ENCODE results near the gene CTNND2.

DNA sequence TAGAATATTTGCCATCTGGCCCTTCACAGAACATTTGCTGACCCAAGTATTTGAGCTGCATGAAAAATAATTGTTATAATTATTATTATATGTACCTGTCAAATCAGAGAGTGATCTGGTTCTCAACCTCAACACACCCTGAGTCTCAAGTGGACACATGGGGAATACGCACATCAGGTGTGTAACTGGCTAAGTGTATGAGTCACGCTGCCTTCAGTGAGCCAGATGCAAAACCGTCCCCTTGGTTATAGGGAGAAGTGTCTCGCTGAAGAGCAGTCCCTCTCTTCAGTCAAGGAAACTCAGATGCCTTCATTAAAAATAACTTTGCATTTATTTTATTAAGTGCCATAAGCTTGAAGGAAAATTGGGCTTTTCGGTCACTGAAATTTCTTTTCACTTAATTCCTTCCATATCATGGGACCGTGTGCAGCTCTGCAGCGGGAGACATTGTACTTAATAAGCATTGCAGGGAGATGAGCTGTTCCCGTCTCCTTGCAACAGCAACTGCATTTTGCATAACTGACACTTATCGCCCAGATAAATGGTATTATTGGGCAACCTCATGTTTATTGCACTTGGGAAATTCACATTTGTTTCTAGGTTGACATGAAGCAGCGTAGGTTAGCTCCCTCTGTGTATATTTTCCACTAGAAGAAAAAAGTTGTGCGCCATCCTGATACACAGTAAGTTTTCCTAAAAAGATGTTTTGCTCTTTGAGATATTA is 630.9 kb downstream of the CTNND2 start:
- TF ChIP-seq, protein P1, sequence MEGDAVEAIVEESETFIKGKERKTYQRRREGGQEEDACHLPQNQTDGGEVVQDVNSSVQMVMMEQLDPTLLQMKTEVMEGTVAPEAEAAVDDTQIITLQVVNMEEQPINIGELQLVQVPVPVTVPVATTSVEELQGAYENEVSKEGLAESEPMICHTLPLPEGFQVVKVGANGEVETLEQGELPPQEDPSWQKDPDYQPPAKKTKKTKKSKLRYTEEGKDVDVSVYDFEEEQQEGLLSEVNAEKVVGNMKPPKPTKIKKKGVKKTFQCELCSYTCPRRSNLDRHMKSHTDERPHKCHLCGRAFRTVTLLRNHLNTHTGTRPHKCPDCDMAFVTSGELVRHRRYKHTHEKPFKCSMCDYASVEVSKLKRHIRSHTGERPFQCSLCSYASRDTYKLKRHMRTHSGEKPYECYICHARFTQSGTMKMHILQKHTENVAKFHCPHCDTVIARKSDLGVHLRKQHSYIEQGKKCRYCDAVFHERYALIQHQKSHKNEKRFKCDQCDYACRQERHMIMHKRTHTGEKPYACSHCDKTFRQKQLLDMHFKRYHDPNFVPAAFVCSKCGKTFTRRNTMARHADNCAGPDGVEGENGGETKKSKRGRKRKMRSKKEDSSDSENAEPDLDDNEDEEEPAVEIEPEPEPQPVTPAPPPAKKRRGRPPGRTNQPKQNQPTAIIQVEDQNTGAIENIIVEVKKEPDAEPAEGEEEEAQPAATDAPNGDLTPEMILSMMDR (IDR thresholded peaks at IDR 0.05; ENCODE audit: low read length): no peak
- no peak for TF ChIP-seq EZH2phosphoT487 (IDR thresholded peaks at IDR 0.05; ENCODE audit: low read length)
